ENCODE measurements around the gene CRADD.
A peak's percentile ranks its signal among the peaks of the same experiment; 100 is the strongest.

CRADD gene

DNA sequence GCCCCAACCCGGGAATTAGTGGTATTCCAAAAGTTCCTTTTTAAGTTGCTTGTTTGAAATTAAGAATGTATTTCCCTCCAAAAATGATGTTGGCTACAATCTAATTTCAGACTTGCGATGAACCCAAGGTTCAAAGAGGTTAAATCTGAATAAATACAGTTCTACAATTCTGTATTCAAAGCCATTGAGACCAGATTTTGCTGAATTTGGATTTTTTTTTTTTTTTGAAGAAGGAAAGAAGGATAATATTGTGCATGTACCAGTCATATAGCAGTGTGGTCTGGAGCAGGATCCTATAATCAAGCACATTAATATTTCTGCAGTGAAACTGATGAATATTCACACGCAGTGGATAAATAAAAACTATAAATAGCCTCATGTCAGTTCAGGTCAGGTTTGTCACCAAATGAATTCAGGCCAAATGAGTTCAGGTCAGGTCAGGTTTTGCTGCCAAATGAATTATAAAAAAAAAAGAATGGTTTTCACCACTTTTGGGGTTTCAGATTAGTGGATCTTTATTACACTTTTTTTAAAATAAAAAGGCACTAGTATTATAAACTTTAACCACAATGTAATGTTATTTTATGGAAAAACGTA is 69.5 kb downstream of the CRADD start:
- TF ChIP-seq, protein P1, sequence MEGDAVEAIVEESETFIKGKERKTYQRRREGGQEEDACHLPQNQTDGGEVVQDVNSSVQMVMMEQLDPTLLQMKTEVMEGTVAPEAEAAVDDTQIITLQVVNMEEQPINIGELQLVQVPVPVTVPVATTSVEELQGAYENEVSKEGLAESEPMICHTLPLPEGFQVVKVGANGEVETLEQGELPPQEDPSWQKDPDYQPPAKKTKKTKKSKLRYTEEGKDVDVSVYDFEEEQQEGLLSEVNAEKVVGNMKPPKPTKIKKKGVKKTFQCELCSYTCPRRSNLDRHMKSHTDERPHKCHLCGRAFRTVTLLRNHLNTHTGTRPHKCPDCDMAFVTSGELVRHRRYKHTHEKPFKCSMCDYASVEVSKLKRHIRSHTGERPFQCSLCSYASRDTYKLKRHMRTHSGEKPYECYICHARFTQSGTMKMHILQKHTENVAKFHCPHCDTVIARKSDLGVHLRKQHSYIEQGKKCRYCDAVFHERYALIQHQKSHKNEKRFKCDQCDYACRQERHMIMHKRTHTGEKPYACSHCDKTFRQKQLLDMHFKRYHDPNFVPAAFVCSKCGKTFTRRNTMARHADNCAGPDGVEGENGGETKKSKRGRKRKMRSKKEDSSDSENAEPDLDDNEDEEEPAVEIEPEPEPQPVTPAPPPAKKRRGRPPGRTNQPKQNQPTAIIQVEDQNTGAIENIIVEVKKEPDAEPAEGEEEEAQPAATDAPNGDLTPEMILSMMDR (IDR thresholded peaks at IDR 0.05; ENCODE audit: low read depth, low read length, missing control alignments): no peak
- no peak overlapping the region for H3K4me3 ChIP-seq (ENCODE audit: low read depth, low read length)
- in situ Hi-C loops (cut with HindIII; ENCODE audit: low sequenced_read_pairs): loop anchor here (25.0 kb wide), 1 partner anchor 341 kb away; no protein-coding TSS in a partner anchor
- no peak for DNase-seq (ENCODE audit: low read depth)

DNA sequence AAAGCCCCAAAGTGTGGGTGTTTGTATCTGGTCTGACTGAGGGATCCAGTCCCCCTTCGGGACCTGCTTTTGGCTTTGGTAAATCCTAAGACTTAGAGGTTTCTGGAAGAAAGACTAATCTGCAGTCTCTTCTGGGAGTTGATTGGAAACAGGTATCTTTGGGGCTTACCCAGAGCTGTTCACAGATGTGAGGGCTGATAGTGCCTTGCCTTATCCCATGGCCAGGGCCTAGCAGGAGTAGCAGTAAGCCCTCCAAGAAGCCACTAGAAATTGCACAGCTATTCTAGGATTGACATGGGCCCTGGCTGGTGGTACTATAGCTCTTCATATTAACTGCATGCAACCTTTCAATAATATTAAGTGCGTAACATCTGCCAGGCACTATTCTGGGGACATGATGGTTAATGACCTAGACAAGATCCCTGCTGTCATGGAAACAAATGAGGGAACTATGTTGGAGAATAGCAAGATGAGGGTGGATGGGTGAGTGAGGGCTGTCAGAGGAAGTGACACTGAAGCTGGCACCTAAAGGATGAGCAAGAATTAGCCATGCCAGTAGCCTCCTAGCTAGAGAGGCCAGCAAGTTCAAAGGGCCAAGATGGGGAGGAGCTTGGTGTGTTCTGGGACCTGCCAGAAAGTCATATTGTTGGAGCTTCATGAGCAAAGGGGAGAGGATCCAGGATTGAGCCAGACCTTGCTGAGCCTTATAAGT is 71.7 kb downstream of the CRADD start:
- H3K4me3 ChIP-seq (ENCODE audit: low read depth, low read length): no peak overlapping the region
- in situ Hi-C loops (cut with HindIII; ENCODE audit: low sequenced_read_pairs): loop anchor here (25.0 kb wide), 1 partner anchor 338 kb away; no protein-coding TSS in a partner anchor
- TF ChIP-seq, protein P1 (IDR thresholded peaks at IDR 0.05; ENCODE audit: low read depth, low read length, missing control alignments): no peak
- DNase-seq (ENCODE audit: low read depth): no peak

DNA sequence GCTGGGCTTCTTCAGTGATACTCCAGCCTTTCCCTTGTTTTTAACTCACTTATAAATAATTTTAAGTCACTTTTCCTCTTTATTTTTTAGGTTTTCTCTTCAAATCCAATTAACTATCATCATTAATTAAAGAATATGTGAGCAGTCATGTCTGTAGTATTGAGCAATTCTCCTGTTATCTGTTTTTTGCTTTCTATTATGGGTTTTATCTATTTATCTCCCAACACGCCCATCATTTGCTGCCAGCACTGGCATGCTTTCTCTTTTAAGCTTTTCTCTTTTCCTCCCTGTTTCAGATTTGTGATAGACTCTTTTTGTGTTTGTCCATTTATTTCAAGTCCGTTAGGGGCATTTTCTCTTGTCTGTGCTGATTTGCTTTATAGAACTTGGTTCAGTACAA is 72.3 kb downstream of the CRADD start:
- DNase-seq (ENCODE audit: low read depth): no peak
- TF ChIP-seq, protein P1 (IDR thresholded peaks at IDR 0.05; ENCODE audit: low read depth, low read length, missing control alignments): no peak
- no peak overlapping the region for H3K4me3 ChIP-seq (ENCODE audit: low read depth, low read length)
- in situ Hi-C loops (cut with HindIII; ENCODE audit: low sequenced_read_pairs): loop anchor here (25.0 kb wide), 1 partner anchor 338 kb away; no protein-coding TSS in a partner anchor

DNA sequence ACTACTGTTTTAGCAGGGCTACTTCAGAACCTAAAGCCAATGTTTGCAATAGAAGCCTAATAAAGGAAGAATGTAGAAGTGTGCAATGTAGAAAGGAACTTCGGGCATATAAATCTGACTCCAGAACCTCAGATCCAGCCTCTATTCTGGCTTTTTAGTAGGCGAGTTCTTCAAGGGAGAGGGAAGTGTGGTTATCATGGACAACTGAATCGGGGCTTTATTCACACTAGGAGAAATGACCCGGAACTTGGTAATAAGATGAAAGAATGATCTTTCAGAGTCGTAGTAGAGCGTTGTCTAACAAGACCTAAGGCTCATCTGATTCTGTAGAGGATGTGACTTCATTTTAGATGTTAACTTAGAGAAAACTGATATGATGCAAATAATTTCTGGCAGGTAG is 72.9 kb downstream of the CRADD start:
- TF ChIP-seq, protein P1 (IDR thresholded peaks at IDR 0.05; ENCODE audit: low read depth, low read length, missing control alignments): no peak
- in situ Hi-C loops (cut with HindIII; ENCODE audit: low sequenced_read_pairs): no loop called here
- no peak overlapping the region for H3K4me3 ChIP-seq (ENCODE audit: low read depth, low read length)
- DNase-seq (ENCODE audit: low read depth): no peak

DNA sequence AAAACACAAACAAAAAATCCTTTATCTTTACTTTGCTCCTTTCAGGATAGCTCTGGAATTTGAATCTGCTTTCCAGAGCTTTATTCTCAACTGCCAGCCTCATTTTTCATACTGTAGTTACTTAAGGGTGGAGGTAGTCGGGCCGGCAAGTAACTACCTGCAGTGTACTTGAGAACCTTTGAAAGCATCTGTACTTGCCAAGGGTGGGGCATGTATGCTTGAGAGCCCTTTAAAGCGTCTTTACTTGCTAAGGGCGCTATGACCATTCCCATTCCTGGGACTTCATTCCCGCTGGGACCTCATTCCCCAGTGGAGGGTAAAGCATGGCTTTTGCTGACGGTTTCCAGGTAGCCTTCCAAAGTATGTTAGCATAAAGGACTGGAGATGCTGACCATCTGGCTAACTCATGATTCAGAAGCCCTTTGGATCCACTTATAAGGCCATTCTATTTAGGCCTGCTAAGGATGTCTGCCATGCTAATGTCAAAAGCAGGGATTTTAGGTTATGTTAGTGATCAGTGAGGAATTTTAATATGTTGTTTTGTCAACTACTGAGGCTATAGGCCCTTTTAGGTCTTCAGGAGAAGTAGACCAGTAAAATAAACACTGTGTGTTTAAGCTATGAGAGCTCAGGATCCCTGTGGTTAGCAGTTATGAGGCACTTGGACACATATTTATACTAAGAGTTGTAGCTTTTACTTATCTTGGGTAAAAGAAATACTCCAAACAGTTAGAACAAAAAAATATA is 74.9 kb downstream of the CRADD start:
- peak; percentile 66 for DNase-seq (ENCODE audit: low read depth)
- H3K4me3 ChIP-seq (ENCODE audit: low read depth, low read length): no peak overlapping the region
- TF ChIP-seq, protein P1 (IDR thresholded peaks at IDR 0.05; ENCODE audit: low read depth, low read length, missing control alignments): no peak
- in situ Hi-C loops (cut with HindIII; ENCODE audit: low sequenced_read_pairs): no loop called here

DNA sequence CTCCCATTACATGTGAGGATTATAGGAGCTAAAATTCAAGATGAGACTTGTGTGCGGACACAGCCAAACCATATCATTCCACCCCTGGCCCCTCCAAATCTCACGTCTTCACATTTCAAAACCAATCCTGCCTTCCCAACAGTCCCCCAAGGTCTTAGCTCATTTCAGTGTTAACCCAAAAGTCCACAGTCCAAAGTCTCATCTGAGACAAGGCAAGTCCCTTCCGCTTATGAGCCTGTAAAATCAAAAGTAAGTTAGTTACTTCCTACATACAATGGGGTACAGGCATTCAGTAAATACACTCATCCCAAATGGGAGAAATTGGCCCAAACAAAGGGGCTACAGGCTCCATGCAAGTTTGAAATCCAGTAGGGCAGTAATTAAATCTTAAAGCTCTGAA is 76.1 kb downstream of the CRADD start:
- H3K4me3 ChIP-seq (ENCODE audit: low read depth, low read length): no peak overlapping the region
- no peak for DNase-seq (ENCODE audit: low read depth)
- in situ Hi-C loops (cut with HindIII; ENCODE audit: low sequenced_read_pairs): no loop called here
- TF ChIP-seq, protein P1 (IDR thresholded peaks at IDR 0.05; ENCODE audit: low read depth, low read length, missing control alignments): no peak

Data from astrocyte of the cerebellum (primary cell).